Measurements from ENCODE around the gene MMP24. TPM values are rescaled to one million over a fixed set of nuclear protein-coding genes. Genes with fewer than 3 reads are reported as not detected.

The MMP24 gene
- total and polyA plus RNA-seq, 2 of the 13 experiments (the other 11 are each of a cell fraction or from before 2014, with no cell fraction given): 0.29 to 0.35 TPM

GRCh38 chr20:35319871-35320197 lies 93.3 kb downstream of the MMP24 start:
- in situ Hi-C loops (cut with HindIII; ENCODE audit: extremely low pct_ligation_motif_present, low pct_unique_long_range_greater_than_20kb) (no loop called here), intact Hi-C loops (cut with micrococcal nuclease; ENCODE audit: unreplicated experiment) (no loop called here)
- CTCF ChIA-PET (ENCODE audit: low intra/inter-chr PET ratio, low total read pairs): interaction anchor here (1.1 kb wide), 2 partner anchors 12 to 14 kb away, joined by 4 read pairs; no protein-coding TSS in a partner anchor
- peaks cover 4 to 6% of the 10 kb centered on the region in 2 experiments; a peak in 3 of 5 replicates for H3K36me3 ChIP-seq (replicated peaks in 1 of 2; ENCODE audit: control insufficient read depth in 1 of 2, insufficient read depth in 2 of 2, low read length in 2 of 2)
- no peaks in the 10 kb centered on the region for H3K9me3 ChIP-seq (ENCODE audit: low read length)
- H4K20me1 ChIP-seq (ENCODE audit: insufficient read depth, low read length): no peaks in the 10 kb centered on the region
- H3K9ac ChIP-seq (ENCODE audit: insufficient read depth, low read depth, low read length): no peak overlapping the region
- peak overlapping the region; percentile 6; the same call in 1 of the 2 replicates for H3K4me2 ChIP-seq (ENCODE audit: low read depth, low read length)
- DNase-seq (ENCODE audit: low spot score) (no peak), ATAC-seq (no peak), FAIRE-seq (no peak)
- no peak for TF ChIP-seq KDM5A (IDR thresholded peaks at IDR 0.05; ENCODE audit: borderline replicate concordance, low read length)
- no peak for TF ChIP-seq PRMT3 (CRISPR knock-in tag; IDR thresholded peaks at IDR 0.05; ENCODE audit: borderline replicate concordance, low read depth)
- TF ChIP-seq MTF2 (CRISPR knock-in tag; IDR thresholded peaks at IDR 0.05; ENCODE audit: borderline replicate concordance): no peak
- TF ChIP-seq ZNF770 (CRISPR knock-in tag; IDR thresholded peaks at IDR 0.05): no peak
- TF ChIP-seq NFRKB (IDR thresholded peaks at IDR 0.05): no peak
- no peak for TF ChIP-seq HNF1A (IDR thresholded peaks at IDR 0.05; ENCODE audit: low read depth)
- TF ChIP-seq HNF1A (CRISPR knock-in tag; IDR thresholded peaks at IDR 0.05; ENCODE audit: borderline replicate concordance): no peak
- no peak for TF ChIP-seq MAZ (IDR thresholded peaks at IDR 0.05; ENCODE audit: borderline replicate concordance, low read depth, low read length)
- no peak for TF ChIP-seq MAZ (CRISPR knock-in tag; IDR thresholded peaks at IDR 0.05; ENCODE audit: low read depth)
- peak; percentile 3 for TF ChIP-seq ZEB1 (IDR thresholded peaks at IDR 0.05; ENCODE audit: insufficient replicate concordance, low read depth)
- TF ChIP-seq HNRNPK (IDR thresholded peaks at IDR 0.05; ENCODE audit: low read depth, low read length, poor library complexity, severe bottlenecking): peak; percentile 11
- no peak overlapping the region for H3K4me3 ChIP-seq (replicated peaks in 1 of 3; ENCODE audit: insufficient read depth in 1 of 3, low read depth in 2 of 3, low read length in 3 of 3)
- peak overlapping the region; percentile 1 for H3K27ac ChIP-seq (ENCODE audit: extremely low read length, insufficient read depth, low read length)
- H2AFZ ChIP-seq (ENCODE audit: low read length): no peak overlapping the region
- POLR2A ChIA-PET: interaction anchor here (0.6 to 5.3 kb wide), 10 partner anchors 10 to 422 kb away, joined by 3 to 53 read pairs (median 6); partner anchors contain the start of genes CEP250, EIF6, ERGIC3 and RBM39
- no peaks in the 10 kb centered on the region for H3K27me3 ChIP-seq (ENCODE audit: control insufficient read depth in 1 of 2, insufficient read depth in 2 of 2, low read length in 2 of 2)
- H3K4me1 ChIP-seq (ENCODE audit: insufficient read depth, low read length): peaks cover 25% of the 10 kb centered on the region
- no TSS peak for BruUV-seq (replicated peaks)
- no peaks in the 10 kb centered on the region for H3K79me2 ChIP-seq (ENCODE audit: insufficient read depth, low read length)

All from HepG2 (cell line).